Naive thymus-derived CD4-positive, alpha-beta T cell (primary cell): ENCODE data around the gene SHOX. TPM values are rescaled to one million over a fixed set of nuclear protein-coding genes. Genes with fewer than 3 reads are reported as not detected.

Experiments
- ATAC-seq: fragments of 150-1000 bp; cut with Tn5 transposase; 2 replicates; pipeline ENCODE4 v1.10.0; 2021; ENCODE audit warnings: mild to moderate bottlenecking, moderate library complexity
- CTCF ChIA-PET: fragments of 350-600 bp; sonication (Branson Sonifier 250); formaldehyde crosslinking; loops from one replicate; lab custom pipeline; 2021; ENCODE audit warnings: antibody characterized with exemption; lab: Charles Lee
- POLR2A ChIA-PET: fragments of 350-600 bp; sonication (Branson Sonifier 250); formaldehyde crosslinking; loops from one replicate; lab custom pipeline; 2021; ENCODE audit warnings: antibody characterized with exemption, inconsistent platforms; lab: Charles Lee
- DNase-seq, 9 donors: peaks; one replicate each; pipeline versions ENCODE4 v3.0.0 to v3.0.0-alpha.2; 2020 to 2022; ENCODE audit warnings: mixed read lengths in 1 of 9
- H3K27ac ChIP-seq: one replicate; pipeline ENCODE4 v1.7.0; 2013; ENCODE audit warnings: mild to moderate bottlenecking, low read depth, low read length, moderate library complexity
- H3K27me3 ChIP-seq, 2 donors: one replicate each; pipeline ENCODE4 v1.7.0; 2013; ENCODE audit warnings: low read length in 2 of 2, mild to moderate bottlenecking in 2 of 2, moderate library complexity in 2 of 2; ENCODE audit not compliant: control insufficient read depth in 2 of 2, insufficient read depth in 2 of 2
- H3K36me3 ChIP-seq, 3 experiments: 1 replicate in 2 of 3; 2 replicates in 1 of 3; pipeline ENCODE4 v1.7.0; 2013; ENCODE audit warnings: low read length in 3 of 3, mild to moderate bottlenecking in 3 of 3, moderate library complexity in 1 of 3; ENCODE audit not compliant: insufficient read depth in 3 of 3, control insufficient read depth in 2 of 3
- H3K4me1 ChIP-seq, 2 donors: one replicate each; pipeline ENCODE4 v1.7.0; 2013; ENCODE audit warnings: low read length in 2 of 2, mild to moderate bottlenecking in 2 of 2, moderate library complexity in 1 of 2; ENCODE audit not compliant: control insufficient read depth in 2 of 2, insufficient read depth in 2 of 2
- H3K4me3 ChIP-seq: 2 replicates; pipeline ENCODE4 v1.7.0; 2013; ENCODE audit warnings: mild to moderate bottlenecking, low read length
- H3K9me3 ChIP-seq, 3 experiments: 1 replicate in 2 of 3; 2 replicates in 1 of 3; pipeline ENCODE4 v1.7.0; 2013; ENCODE audit warnings: low read length in 3 of 3; ENCODE audit not compliant: control insufficient read depth in 2 of 3
- H3K27ac Mint-ChIP-seq, 9 donors: one replicate each; pipeline ENCODE4 v1.8.0; 2020 to 2022; ENCODE audit warnings: mixed read lengths in 9 of 9, mild to moderate bottlenecking in 8 of 9, moderate library complexity in 5 of 9, inconsistent platforms in 2 of 9
- H3K27me3 Mint-ChIP-seq, 5 donors: one replicate each; pipeline ENCODE4 v1.8.0; 2021 to 2022; ENCODE audit warnings: mixed read lengths in 5 of 5, mild to moderate bottlenecking in 1 of 5
- H3K36me3 Mint-ChIP-seq, 5 donors: one replicate each; pipeline ENCODE4 v1.8.0; 2020 to 2022; ENCODE audit warnings: mixed read lengths in 5 of 5, mild to moderate bottlenecking in 3 of 5, inconsistent platforms in 1 of 5
- H3K4me1 Mint-ChIP-seq, 7 donors: one replicate each; pipeline ENCODE4 v1.8.0; 2020 to 2022; ENCODE audit warnings: mixed read lengths in 7 of 7, mild to moderate bottlenecking in 3 of 7, inconsistent platforms in 1 of 7
- H3K4me3 Mint-ChIP-seq, 10 donors: one replicate each; pipeline ENCODE4 v1.8.0; 2020 to 2022; ENCODE audit warnings: mild to moderate bottlenecking in 10 of 10, mixed read lengths in 10 of 10, moderate library complexity in 6 of 10, inconsistent platforms in 2 of 10
- H3K9me3 Mint-ChIP-seq, 11 donors: one replicate each; pipeline ENCODE4 v1.8.0; 2020 to 2022; ENCODE audit warnings: mixed read lengths in 11 of 11, mild to moderate bottlenecking in 4 of 11, inconsistent platforms in 1 of 11, moderate library complexity in 1 of 11
- intact Hi-C, 2 donors: fragments of 100-400 bp; cut with micrococcal nuclease; formaldehyde crosslinking; loops; one replicate each; pipeline ENCODE4 v1.15.1; 2023
- polyA plus RNA-seq, 2 donors: library from polyadenylated mRNA; unstranded; fragments of 300-500 nt; fragmentation: Illumina TruSeq; gene quantifications; one replicate each; pipeline ENCODE4 v1.2.3, GENCODE V29; 2021
- total RNA-seq, 6 experiments: library from RNA in 5 of 6; stranded (reverse) in 5 of 6; gene quantifications; 1 replicate in 5 of 6; 2 replicates in 1 of 6; pipeline ENCODE4 v1.2.3 and lab custom pipeline; 2021 to 2026

The SHOX gene
- total and polyA plus RNA-seq, 7 experiments from 2014 or later = not detected

- H3K27ac ChIP-seq = no peak overlapping the region
- POLR2A ChIA-PET = no interaction called here
- Mint-ChIP-seq H3K27me3 (peaks cover 0 to 31% (median 24%) of the 10 kb centered on the region in 5 donors), H3K27ac (no peak overlapping the region), H3K36me3 (peaks cover 0 to 6% (median 0%) of the 10 kb centered on the region in 5 donors), H3K9me3 (peaks cover 0 to 14% (median 0%) of the 10 kb centered on the region in 11 donors), H3K4me1 (peaks cover 0 to 4% (median 0%) of the 10 kb centered on the region in 7 donors), H3K4me3 (no peak overlapping the region)
- H3K9me3 ChIP-seq = no peaks in the 10 kb centered on the region
- no peak overlapping the region for H3K4me3 ChIP-seq
- no peak for ATAC-seq
- CTCF ChIA-PET = no interaction called here
- H3K36me3 ChIP-seq = no peaks in the 10 kb centered on the region
- intact Hi-C loops = no loop called here
- DNase-seq = no peak
- H3K27me3 ChIP-seq = no peaks in the 10 kb centered on the region
- no peaks in the 10 kb centered on the region for H3K4me1 ChIP-seq
These were observed 45.3 kb downstream of the SHOX start for GRCh38 chrX:675955-676295.

- Mint-ChIP-seq H3K36me3 (peaks cover 0 to 6% (median 0%) of the 10 kb centered on the region in 5 donors), H3K4me3 (no peak overlapping the region), H3K27me3 (peaks cover 0 to 31% (median 22%) of the 10 kb centered on the region in 5 donors), H3K9me3 (peaks cover 0 to 21% (median 7%) of the 10 kb centered on the region in 11 donors), H3K27ac (no peak overlapping the region), H3K4me1 (peaks cover 0 to 8% (median 0%) of the 10 kb centered on the region in 7 donors)
- no peak for ATAC-seq
- Histone ChIP-seq H3K36me3 (no peaks in the 10 kb centered on the region), H3K4me3 (no peak overlapping the region), H3K27me3 (no peaks in the 10 kb centered on the region), H3K4me1 (no peaks in the 10 kb centered on the region), H3K27ac (no peak overlapping the region), H3K9me3 (no peaks in the 10 kb centered on the region)
- DNase-seq = no peak
- intact Hi-C loops = no loop called here
- POLR2A ChIA-PET = no interaction called here
- CTCF ChIA-PET = no interaction called here
These were observed 46.8 kb downstream of the SHOX start for GRCh38 chrX:677376-677775.

GRCh38 chrX:679291-679979 lies 48.8 kb downstream of the SHOX start:
- H3K4me3 Mint-ChIP-seq = no peak overlapping the region
- H3K4me3 ChIP-seq = no peak overlapping the region
- H3K36me3 Mint-ChIP-seq = peaks cover 0 to 6% (median 0%) of the 10 kb centered on the region in 5 donors
- DNase-seq = no peak
- H3K9me3 ChIP-seq = no peaks in the 10 kb centered on the region
- peaks cover 0 to 8% (median 0%) of the 10 kb centered on the region in 7 donors for H3K4me1 Mint-ChIP-seq
- ChIA-PET POLR2A (no interaction called here), CTCF (no interaction called here)
- intact Hi-C loops = no loop called here
- H3K27me3 ChIP-seq = no peaks in the 10 kb centered on the region
- no peaks in the 10 kb centered on the region for H3K36me3 ChIP-seq
- ATAC-seq = no peak
- H3K27ac Mint-ChIP-seq = no peak overlapping the region
- peaks cover 0 to 22% (median 15%) of the 10 kb centered on the region in 5 donors for H3K27me3 Mint-ChIP-seq
- H3K27ac ChIP-seq = no peak overlapping the region
- no peaks in the 10 kb centered on the region for H3K4me1 ChIP-seq
- peaks cover 0 to 21% (median 5%) of the 10 kb centered on the region in 11 donors for H3K9me3 Mint-ChIP-seq

GRCh38 chrX:680062-680461 lies 49.5 kb downstream of the SHOX start:
- ChIA-PET POLR2A (no interaction called here), CTCF (no interaction called here)
- H3K27ac Mint-ChIP-seq = no peak overlapping the region
- no peaks in the 10 kb centered on the region for H3K36me3 ChIP-seq
- H3K9me3 ChIP-seq = no peaks in the 10 kb centered on the region
- ATAC-seq = no peak
- H3K4me3 Mint-ChIP-seq = no peak overlapping the region
- no peak overlapping the region for H3K4me3 ChIP-seq
- no peaks in the 10 kb centered on the region for H3K27me3 ChIP-seq
- DNase-seq = no peak
- peaks cover 0 to 22% (median 12%) of the 10 kb centered on the region in 5 donors for H3K27me3 Mint-ChIP-seq
- peaks cover 0 to 7% (median 0%) of the 10 kb centered on the region in 7 donors for H3K4me1 Mint-ChIP-seq
- intact Hi-C loops = no loop called here
- peaks cover 0 to 23% (median 5%) of the 10 kb centered on the region in 11 donors for H3K9me3 Mint-ChIP-seq
- H3K36me3 Mint-ChIP-seq = peaks cover 0 to 6% (median 0%) of the 10 kb centered on the region in 5 donors
- H3K4me1 ChIP-seq = no peaks in the 10 kb centered on the region
- H3K27ac ChIP-seq = no peak overlapping the region

- Histone ChIP-seq H3K4me1 (no peaks in the 10 kb centered on the region), H3K27ac (no peak overlapping the region), H3K9me3 (no peaks in the 10 kb centered on the region), H3K4me3 (no peak overlapping the region), H3K36me3 (no peaks in the 10 kb centered on the region), H3K27me3 (no peaks in the 10 kb centered on the region)
- intact Hi-C loops = no loop called here
- peaks cover 0 to 6% (median 0%) of the 10 kb centered on the region in 7 donors for H3K4me1 Mint-ChIP-seq
- CTCF ChIA-PET = no interaction called here
- H3K27ac Mint-ChIP-seq = no peak overlapping the region
- H3K27me3 Mint-ChIP-seq = peaks cover 0 to 16% (median 9%) of the 10 kb centered on the region in 5 donors
- H3K4me3 Mint-ChIP-seq = no peak overlapping the region
- POLR2A ChIA-PET = no interaction called here
- peaks cover 0 to 6% (median 0%) of the 10 kb centered on the region in 5 donors for H3K36me3 Mint-ChIP-seq
- H3K9me3 Mint-ChIP-seq = peaks cover 0 to 22% (median 7%) of the 10 kb centered on the region in 11 donors
- DNase-seq (no peak), ATAC-seq (no peak)
These were observed 51.4 kb downstream of the SHOX start for GRCh38 chrX:681989-682388.

- no peak overlapping the region for H3K4me3 Mint-ChIP-seq
- H3K9me3 ChIP-seq = no peaks in the 10 kb centered on the region
- H3K4me3 ChIP-seq = no peak overlapping the region
- no peaks in the 10 kb centered on the region for H3K4me1 ChIP-seq
- no peak for ATAC-seq
- H3K4me1 Mint-ChIP-seq = peaks cover 0 to 6% (median 0%) of the 10 kb centered on the region in 7 donors
- intact Hi-C loops = no loop called here
- H3K36me3 ChIP-seq = no peaks in the 10 kb centered on the region
- no peak overlapping the region for H3K27ac ChIP-seq
- no peak for DNase-seq
- ChIA-PET POLR2A (no interaction called here), CTCF (no interaction called here)
- H3K27ac Mint-ChIP-seq = no peak overlapping the region
- H3K27me3 Mint-ChIP-seq = peaks cover 0 to 15% (median 9%) of the 10 kb centered on the region in 5 donors
- no peaks in the 10 kb centered on the region for H3K27me3 ChIP-seq
- peaks cover 0 to 6% (median 0%) of the 10 kb centered on the region in 5 donors for H3K36me3 Mint-ChIP-seq
- peaks cover 0 to 22% (median 7%) of the 10 kb centered on the region in 11 donors for H3K9me3 Mint-ChIP-seq
These were observed 52.3 kb downstream of the SHOX start for GRCh38 chrX:682892-683291.

GRCh38 chrX:683576-683975 lies 53.0 kb downstream of the SHOX start:
- DNase-seq (no peak), ATAC-seq (no peak)
- Histone ChIP-seq H3K9me3 (no peaks in the 10 kb centered on the region), H3K36me3 (no peaks in the 10 kb centered on the region), H3K27me3 (no peaks in the 10 kb centered on the region), H3K27ac (no peak overlapping the region), H3K4me3 (no peak overlapping the region), H3K4me1 (no peaks in the 10 kb centered on the region)
- peaks cover 0 to 15% (median 9%) of the 10 kb centered on the region in 5 donors for H3K27me3 Mint-ChIP-seq
- H3K27ac Mint-ChIP-seq = no peak overlapping the region
- ChIA-PET CTCF (no interaction called here), POLR2A (no interaction called here)
- no peak overlapping the region for H3K4me3 Mint-ChIP-seq
- peaks cover 0 to 22% (median 7%) of the 10 kb centered on the region in 11 donors for H3K9me3 Mint-ChIP-seq
- intact Hi-C loops = no loop called here
- H3K4me1 Mint-ChIP-seq = peaks cover 0 to 6% (median 0%) of the 10 kb centered on the region in 7 donors
- H3K36me3 Mint-ChIP-seq = peaks cover 0 to 6% (median 0%) of the 10 kb centered on the region in 5 donors
